ENCODE measurements around the gene SLC51B.

DNA sequence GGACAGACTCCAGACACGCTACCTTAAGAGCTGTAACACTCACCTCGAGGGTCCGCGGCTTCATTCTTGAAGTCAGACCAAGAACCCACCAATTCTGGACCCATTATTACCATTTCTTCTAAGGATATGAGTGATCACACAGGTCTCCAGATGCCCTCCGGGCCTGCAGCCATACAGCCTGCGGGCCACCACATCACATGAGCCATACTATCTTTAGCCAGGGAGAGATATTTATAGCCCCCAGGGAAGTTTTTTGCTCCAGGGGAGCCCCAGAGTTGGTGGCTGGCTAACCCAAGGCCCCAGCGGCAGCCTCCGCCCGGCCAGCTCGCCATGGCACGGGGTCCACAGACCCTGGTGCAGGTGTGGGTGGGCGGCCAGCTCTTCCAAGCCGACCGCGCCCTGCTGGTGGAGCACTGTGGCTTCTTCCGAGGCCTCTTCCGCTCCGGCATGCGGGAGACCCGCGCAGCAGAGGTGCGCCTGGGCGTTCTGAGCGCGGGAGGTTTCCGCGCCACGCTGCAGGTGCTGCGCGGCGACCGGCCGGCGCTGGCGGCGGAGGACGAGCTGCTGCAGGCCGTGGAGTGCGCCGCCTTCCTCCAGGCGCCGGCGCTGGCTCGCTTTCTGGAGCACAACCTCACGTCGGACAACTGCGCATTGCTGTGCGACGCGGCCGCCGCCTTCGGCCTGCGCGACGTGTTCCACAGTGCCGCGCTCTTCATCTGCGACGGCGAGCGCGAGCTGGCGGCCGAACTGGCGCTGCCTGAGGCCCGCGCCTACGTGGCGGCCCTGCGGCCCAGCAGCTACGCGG is 31.5 kb downstream of the SLC51B start, which contains the start of gene KBTBD13:
- TF ChIP-seq CTCF (IDR thresholded peaks at IDR 0.05) (no peak), POLR2A (IDR thresholded peaks at IDR 0.05) (no peak)
